8988T (cell line): Measurements from ENCODE around the gene MESP2.
"Not testable (repeated sequence)": the region's sequence is repeated elsewhere in the genome, so short reads cannot be mapped to it uniquely, and the experiment has no call there.

Experiments used
- DNase-seq: peaks from one replicate; pipeline ENCODE4 v3.0.0; 2011

The MESP2 gene

GRCh38 chr15:89781891-89782618 is 5.9 kb downstream of the MESP2 start:
- DNase-seq = no peak

GRCh38 chr15:89782619-89782950 is 6.5 kb downstream of the MESP2 start:
- not testable (repeated sequence) for DNase-seq

GRCh38 chr15:89783111-89783860 is 7.2 kb downstream of the MESP2 start:
- DNase-seq = no peak

- DNase-seq = no peak
Observed at GRCh38 chr15:89783861-89784685, 7.9 kb downstream of the MESP2 start.

- DNase-seq = no peak
Observed at GRCh38 chr15:89784686-89784960, 8.5 kb downstream of the MESP2 start.

GRCh38 chr15:89785064-89785773 is 9.1 kb downstream of the MESP2 start:
- no peak for DNase-seq

GRCh38 chr15:89785774-89786140 is 9.6 kb downstream of the MESP2 start:
- no peak for DNase-seq

- DNase-seq = no peak
Observed at GRCh38 chr15:89787944-89788343, 11.8 kb downstream of the MESP2 start.

- not testable (repeated sequence) for DNase-seq
Observed at GRCh38 chr15:89788585-89788984, 12.5 kb downstream of the MESP2 start.

GRCh38 chr15:89790206-89790605 is 14.1 kb downstream of the MESP2 start:
- no peak for DNase-seq

GRCh38 chr15:89790661-89791060 is 14.5 kb downstream of the MESP2 start:
- no peak for DNase-seq

- DNase-seq = no peak
Observed at GRCh38 chr15:89792106-89792805, 16.1 kb downstream of the MESP2 start.

- DNase-seq = no peak
Observed at GRCh38 chr15:89794627-89795241, 18.6 kb downstream of the MESP2 start.

GRCh38 chr15:89795996-89796395 is 19.9 kb downstream of the MESP2 start:
- no peak for DNase-seq

- DNase-seq = no peak
Observed at GRCh38 chr15:89797678-89798201, 21.6 kb downstream of the MESP2 start.

GRCh38 chr15:89799011-89799911 is 23.1 kb downstream of the MESP2 start:
- DNase-seq = no peak

- DNase-seq = no peak
Observed at GRCh38 chr15:89799918-89800498, 23.9 kb downstream of the MESP2 start.

GRCh38 chr15:89801471-89802195 is 25.5 kb downstream of the MESP2 start:
- no peak for DNase-seq

- no peak for DNase-seq
Observed at GRCh38 chr15:89802231-89802928, 26.2 kb downstream of the MESP2 start.
